GM12891 (cell line): ENCODE data around the gene DAGLB.

ENCODE experiments used
- DNase-seq: peaks from one replicate; pipeline ENCODE4 v3.0.0; 2011; ENCODE audit warnings: low spot score; ENCODE audit not compliant: insufficient read length
- FAIRE-seq: peaks from 2 replicates; lab custom pipeline; 2011; peaks lifted over from hg19 to GRCh38; lab: Jason Lieb, UNC
- PAX5 ChIP-seq: IDR thresholded peaks from 2 replicates; pipeline ENCODE4 v1.6.1; 2011; ENCODE audit warnings: low read length, moderate library complexity, mild to moderate bottlenecking; ENCODE audit not compliant: insufficient read depth, severe bottlenecking
- POLR2A ChIP-seq: IDR thresholded peaks from 2 replicates; pipeline ENCODE4 v1.6.1; 2011; ENCODE audit warnings: low read depth, low read length, control low read depth
- POLR2AphosphoS5 ChIP-seq: IDR thresholded peaks from 2 replicates; pipeline ENCODE4 v1.6.1; 2011; ENCODE audit warnings: low read depth, low read length, control low read depth
- POU2F2 ChIP-seq: IDR thresholded peaks from 2 replicates; pipeline ENCODE4 v1.6.1; 2011; ENCODE audit warnings: low read depth, mild to moderate bottlenecking, control low read depth, low read length, moderate library complexity
- SPI1 ChIP-seq: IDR thresholded peaks from 2 replicates; pipeline ENCODE4 v1.6.1; 2011; ENCODE audit warnings: low read depth, low read length, control low read depth
- TAF1 ChIP-seq: IDR thresholded peaks from 2 replicates; pipeline ENCODE4 v1.6.1; 2011; ENCODE audit warnings: low read depth, low read length, control low read depth

Gene DAGLB

DNA sequence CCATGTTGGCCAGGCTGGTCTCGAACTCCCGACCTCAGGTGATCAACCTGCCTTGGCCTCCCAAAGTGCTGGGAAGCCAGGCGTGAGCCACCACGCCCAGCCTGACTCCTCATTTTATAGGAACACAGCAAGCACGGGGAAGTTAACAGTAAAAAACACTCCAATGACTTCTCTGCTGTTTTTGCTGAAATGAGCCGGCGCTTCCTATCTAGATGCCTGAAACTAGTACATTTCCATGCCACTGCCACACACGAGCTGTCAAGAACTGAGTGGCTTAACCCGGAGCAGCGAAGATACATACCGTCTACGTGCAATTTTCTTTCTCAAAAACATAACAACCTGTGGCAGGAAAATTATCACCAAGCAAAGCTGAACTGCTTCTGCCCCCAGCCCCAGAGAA lies 16.8 kb downstream of the DAGLB start:
- TF ChIP-seq POLR2AphosphoS5 = no peak
- no peak for DNase-seq
- no peak for FAIRE-seq

- no peak for FAIRE-seq
- TF ChIP-seq PAX5 = no peak
- no peak for DNase-seq
These were observed 17.3 kb downstream of the DAGLB start for GRCh38 chr7:6430271-6430940.

DNA sequence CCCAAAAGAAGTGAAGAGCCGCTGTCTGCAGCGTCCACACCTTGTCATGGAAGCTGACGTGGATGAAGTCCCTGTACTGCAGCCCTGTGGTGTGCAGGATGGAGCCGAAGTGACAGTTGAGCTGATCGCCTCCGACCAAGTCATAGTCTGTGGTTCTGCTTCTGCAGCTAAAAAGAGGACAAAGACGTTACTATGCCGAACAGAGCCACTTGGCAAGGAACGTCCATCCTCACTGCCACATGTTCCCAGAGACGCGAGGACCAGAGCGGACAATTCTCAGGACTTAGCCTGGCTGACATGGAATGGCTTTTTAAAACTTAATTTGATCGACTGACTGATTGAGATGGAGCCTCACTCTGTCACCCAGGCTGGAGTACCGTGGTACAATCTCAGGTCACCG lies 21.8 kb downstream of the DAGLB start:
- DNase-seq (no peak), FAIRE-seq (no peak)
- no peak for TF ChIP-seq POU2F2

- FAIRE-seq (no peak), DNase-seq (no peak)
- TF ChIP-seq SPI1 (0 out of 2 replicates have a peak, but pooled peaks have one; percentile 23), POLR2A (no peak)
These were observed 23.6 kb downstream of the DAGLB start for GRCh38 chr7:6423942-6424701.

GRCh38 chr7:6422926-6423632 lies 24.7 kb downstream of the DAGLB start:
- FAIRE-seq = no peak
- TF ChIP-seq POLR2AphosphoS5 (no peak), PAX5 (no peak), POU2F2 (no peak), POLR2A (no peak)
- no peak for DNase-seq

GRCh38 chr7:6422095-6422494 lies 25.7 kb downstream of the DAGLB start:
- FAIRE-seq (no peak), DNase-seq (no peak)
- TF ChIP-seq POU2F2 (no peak), PAX5 (no peak), POLR2A (no peak), POLR2AphosphoS5 (no peak), SPI1 (no peak), TAF1 (no peak)

DNA sequence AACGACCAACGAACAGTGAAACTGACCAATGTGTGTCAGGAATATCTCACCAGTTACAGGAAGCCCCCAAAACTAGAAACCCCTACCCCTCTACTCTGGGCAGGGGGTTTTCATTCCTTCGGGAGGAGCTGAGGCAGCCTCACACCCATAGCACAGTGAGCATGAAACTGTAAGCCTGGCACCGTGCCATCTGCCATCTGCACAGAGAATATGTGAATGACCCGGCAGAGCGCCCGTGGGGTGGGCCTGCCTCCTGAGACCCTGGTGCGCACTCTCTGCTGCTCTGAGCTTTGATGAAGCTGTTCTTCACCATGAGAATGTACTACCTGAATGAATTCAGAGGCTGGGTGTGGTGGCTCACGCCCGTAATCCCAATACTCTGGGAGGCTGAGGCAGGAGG lies 27.1 kb downstream of the DAGLB start:
- FAIRE-seq (no peak), DNase-seq (no peak)
- TF ChIP-seq TAF1 (no peak), POU2F2 (no peak), POLR2AphosphoS5 (no peak), PAX5 (no peak), SPI1 (no peak), POLR2A (no peak)

- DNase-seq (no peak), FAIRE-seq (no peak)
- TF ChIP-seq POLR2AphosphoS5 (no peak), POLR2A (no peak), POU2F2 (no peak), PAX5 (no peak), SPI1 (no peak), TAF1 (no peak)
These were observed 28.4 kb downstream of the DAGLB start for GRCh38 chr7:6419310-6419773.

- DNase-seq (no peak), FAIRE-seq (no peak)
- no peak for TF ChIP-seq SPI1
- no peak for TF ChIP-seq POLR2A
- no peak for TF ChIP-seq PAX5
- no peak for TF ChIP-seq POLR2AphosphoS5
- no peak for TF ChIP-seq TAF1
- TF ChIP-seq POU2F2 = no peak
These were observed 30.3 kb downstream of the DAGLB start for GRCh38 chr7:6417408-6417807.

DNA sequence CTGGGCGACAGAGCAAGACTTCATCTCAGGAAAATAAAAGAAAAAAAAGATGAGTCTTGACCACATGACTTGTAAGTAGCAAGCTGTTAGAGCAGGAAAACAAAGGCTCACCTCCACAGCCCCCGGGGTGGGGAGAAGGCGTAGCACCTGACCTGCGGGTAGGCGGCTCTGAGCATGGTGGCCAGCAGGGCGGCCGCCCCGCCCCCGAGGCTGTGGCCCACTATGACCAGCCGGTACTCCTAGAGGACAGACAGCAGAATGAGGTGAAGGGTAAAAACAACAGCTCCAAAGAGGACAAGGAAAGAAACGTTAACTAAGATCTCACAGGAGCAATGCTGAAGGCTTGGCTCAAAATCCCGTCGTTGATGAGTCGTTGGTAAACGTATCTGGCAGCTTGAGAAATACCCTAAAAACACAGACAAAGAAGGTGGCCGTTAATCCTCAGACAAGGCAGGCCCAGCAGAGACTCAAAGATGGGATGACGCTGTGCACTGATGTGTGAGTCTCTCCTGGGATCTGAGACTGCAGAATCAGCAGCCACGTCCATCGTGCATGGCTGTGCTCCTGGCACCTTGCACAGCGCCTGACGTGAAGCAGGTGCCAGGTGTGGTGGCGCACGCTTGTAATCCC lies 31.1 kb downstream of the DAGLB start:
- TF ChIP-seq TAF1 (no peak), POU2F2 (no peak), SPI1 (no peak), POLR2AphosphoS5 (no peak), POLR2A (no peak), PAX5 (no peak)
- DNase-seq (no peak), FAIRE-seq (no peak)
